ENCODE measurements around the gene CFL1. TPM values are rescaled to one million over a fixed set of nuclear protein-coding genes. Genes with fewer than 3 reads are reported as not detected.

The CFL1 gene
- total and polyA plus RNA-seq, 2 of the 8 experiments (the other 6 are each of a cell fraction or from before 2014, with no cell fraction given), result 1,252 to 1,365 TPM

GRCh38 chr11:65865550-65866172 is 7.7 kb upstream of the CFL1 start:
- H3K9me3 ChIP-seq (ENCODE audit: insufficient read depth in 2 of 2, low read depth in 1 of 2, low read length in 1 of 2), result no peaks in the 10 kb centered on the region
- H4K8ac ChIP-seq (ENCODE audit: extremely low read depth, insufficient read depth, low read length), result no peak overlapping the region
- H3K56ac ChIP-seq (replicated peaks; ENCODE audit: insufficient read length, low read depth, low read length), result no peak overlapping the region
- 90% methylated on average over 8 of the region's 9 CpGs; no CpG with 5 or more reads in 1 of the 2 experiments for WGBS, 2 experiments (ENCODE audit: extremely low coverage in 1 of 2, insufficient coverage in 1 of 2, insufficient read length in 1 of 2, insufficient replicate concordance in 2 of 2, low coverage in 1 of 2, low lambda C conversion rate in 2 of 2, missing lambda C conversion rate in 1 of 2)
- no peak overlapping the region for H2BK15ac ChIP-seq (ENCODE audit: low read length)
- no peak overlapping the region for H3K4ac ChIP-seq (replicated peaks; ENCODE audit: insufficient read length, low read depth, low read length)
- H3K36me3 ChIP-seq (ENCODE audit: control insufficient read depth in 2 of 4, insufficient read depth in 4 of 4, low read length in 3 of 4), result peaks cover 5 to 17% (median 14%) of the 10 kb centered on the region in 4 experiments
- H4K20me1 ChIP-seq (replicated peaks in 1 of 2; ENCODE audit: control insufficient read depth in 1 of 2, insufficient read depth in 2 of 2, low read length in 2 of 2), result no peaks in the 10 kb centered on the region
- no peak overlapping the region for H3K18ac ChIP-seq (ENCODE audit: extremely low read depth, low read length)
- no peak overlapping the region for H2BK12ac ChIP-seq (ENCODE audit: low read depth, low read length)
- ChIA-PET CTCF (ENCODE audit: partially characterized antibody) (interaction anchor here (0.5 to 9.9 kb wide), 5 partner anchors 13 to 228 kb away, joined by 3 to 191 read pairs (median 71); partner anchors contain the start of genes CCDC85B, FIBP and SIPA1), POLR2A (ENCODE audit: partially characterized antibody) (interaction anchor here (38.3 to 39.7 kb wide), 2 partner anchors 9 to 10 kb away, joined by 1071 read pairs; partner anchors contain the start of genes CCDC85B, CFL1, CTSW and EFEMP2)
- no peak overlapping the region for H3K4me3 ChIP-seq (ENCODE audit: extremely low read depth in 1 of 4, insufficient read depth in 2 of 4, low read depth in 3 of 4, low read length in 4 of 4)
- DNase-seq (ENCODE audit: low read depth in 1 of 2, low spot score in 2 of 2), result no peak
- no peak for TF ChIP-seq CBX8 (IDR thresholded peaks at IDR 0.05; ENCODE audit: borderline replicate concordance, low read depth, low read length)
- no peak for TF ChIP-seq SIN3A (conservative IDR thresholded peaks at IDR 0.05 in 1 of 2, IDR thresholded peaks at IDR 0.05 in 1 of 2; ENCODE audit: low read depth in 1 of 2, low read length in 2 of 2)
- TF ChIP-seq POLR2AphosphoS5 (IDR thresholded peaks at IDR 0.05; ENCODE audit: low read depth, low read length), result 0 out of 2 replicates have a peak, but pooled peaks have one; percentile 20
- TF ChIP-seq POLR2A (IDR thresholded peaks at IDR 0.05; ENCODE audit: control extremely low read depth in 1 of 2, low read depth in 2 of 2, low read length in 2 of 2), result no peak; a peak in 1 of 3 replicates
- TF ChIP-seq ATF3 (IDR thresholded peaks at IDR 0.05; ENCODE audit: insufficient read depth, low read depth, low read length), result no peak
- no peak for TF ChIP-seq RBBP5 (IDR thresholded peaks at IDR 0.05; ENCODE audit: borderline replicate concordance, low read depth, low read length)
- TF ChIP-seq MAFK (IDR thresholded peaks at IDR 0.05; ENCODE audit: low read depth, low read length), result no peak
- H2AK5ac ChIP-seq (ENCODE audit: low read depth, low read length), result no peak overlapping the region
- no peak overlapping the region for H3K4me2 ChIP-seq (ENCODE audit: insufficient read depth in 1 of 2, low read depth in 2 of 2, low read length in 2 of 2)
- no peak overlapping the region for H4K91ac ChIP-seq (replicated peaks; ENCODE audit: insufficient read length, low read length)
- H2BK5ac ChIP-seq (ENCODE audit: low read depth, low read length), result no peak overlapping the region
- no peak overlapping the region for H3K14ac ChIP-seq (ENCODE audit: insufficient read length)
- peaks cover 12% of the 10 kb centered on the region; the same call in 1 of the 2 replicates for H3K23me2 ChIP-seq (ENCODE audit: low read depth, low read length)
- FAIRE-seq, result no peak
- no peak overlapping the region for H2AFZ ChIP-seq (ENCODE audit: low read length)
- peaks cover 0 to 9% (median 7%) of the 10 kb centered on the region in 4 experiments; a peak in 5 of 7 replicates for H3K4me1 ChIP-seq (replicated peaks in 1 of 4; ENCODE audit: control insufficient read depth in 3 of 4, insufficient read depth in 4 of 4, low read length in 3 of 4)
- H3K27me3 ChIP-seq (replicated peaks in 1 of 4; ENCODE audit: control insufficient read depth in 3 of 4, extremely low read depth in 1 of 4, insufficient read depth in 3 of 4, low read length in 3 of 4), result peaks cover 0 to 14% (median 4%) of the 10 kb centered on the region in 4 experiments; a peak in 3 of 7 replicates
- H3K9ac ChIP-seq (replicated peaks in 1 of 4; ENCODE audit: extremely low read depth in 1 of 4, low read depth in 3 of 4, low read length in 3 of 4), result no peak overlapping the region; a peak in 1 of 7 replicates
- H2BK20ac ChIP-seq (ENCODE audit: low read length), result no peak overlapping the region
- no peak overlapping the region for H2BK120ac ChIP-seq (replicated peaks; ENCODE audit: low read depth, low read length)
- peaks cover 0 to 5% of the 10 kb centered on the region in 2 experiments; a peak in 1 of 4 replicates for H3K79me2 ChIP-seq (ENCODE audit: control insufficient read depth in 1 of 2, insufficient read depth in 2 of 2, low read length in 2 of 2)
- H3K27ac ChIP-seq (ENCODE audit: low read depth, low read length), result no peak overlapping the region
- no peak overlapping the region for H3K23ac ChIP-seq (ENCODE audit: insufficient read length)
- H4K5ac ChIP-seq (ENCODE audit: insufficient read length, low read depth, low read length), result no peak overlapping the region
- no peaks in the 10 kb centered on the region; the same call in 1 of the 2 replicates for H3K79me1 ChIP-seq (ENCODE audit: low read depth, low read length)

All from H1 (cell line).